GM12878 (cell line): Measurements from ENCODE around the gene CIPC.

Source experiments
- ATF7 ChIP-seq: fragments of 450-650 bp; IDR thresholded peaks from 2 replicates; pipeline ENCODE4 v1.6.1; 2016; ENCODE audit warnings: low read depth, mild to moderate bottlenecking
- ELK1 ChIP-seq: IDR thresholded peaks from 2 replicates; pipeline ENCODE4 v1.6.1; 2012; ENCODE audit warnings: low read depth, low read length, improper control_type of control experiment
- EZH2 ChIP-seq: IDR thresholded peaks from 2 replicates; pipeline ENCODE4 v1.6.1; 2012; ENCODE audit warnings: low read depth, mild to moderate bottlenecking, control low read depth, inconsistent platforms, low read length, borderline replicate concordance; ENCODE audit not compliant: control insufficient read depth
- HCFC1 ChIP-seq: fragments of 150-350 bp; IDR thresholded peaks from 2 replicates; pipeline ENCODE4 v1.6.1; 2014; ENCODE audit warnings: low read length
- POLR2A ChIP-seq: IDR thresholded peaks from 2 replicates; pipeline ENCODE4 v1.6.1; 2011; ENCODE audit warnings: low read depth, mild to moderate bottlenecking, low read length
- SP1 ChIP-seq: IDR thresholded peaks from one replicate; pipeline ENCODE4 v1.6.1; 2011; ENCODE audit warnings: low read depth, low read length
- TF ChIP-seq, protein P1 (sequence below), 3 experiments: IDR thresholded peaks in 2 of 3; conservative IDR thresholded peaks in 1 of 3; 2 replicates each; pipeline ENCODE4 v1.5.1; 2011; ENCODE audit warnings: low read depth in 3 of 3, low read length in 3 of 3, mild to moderate bottlenecking in 3 of 3, control low read depth in 2 of 3, moderate library complexity in 2 of 3, inconsistent platforms in 1 of 3, mixed read lengths in 1 of 3; ENCODE audit not compliant: control insufficient read depth in 2 of 3, insufficient read depth in 1 of 3; ENCODE audit errors: extremely low read depth in 1 of 3
- TF ChIP-seq, protein P2 (sequence below): IDR thresholded peaks from 2 replicates; pipeline ENCODE4 v1.6.1; 2012; ENCODE audit warnings: low read depth, low read length, improper control_type of control experiment

- TF ChIP-seq EZH2 = no peak
- TF ChIP-seq POLR2A = no peak
- no peak for TF ChIP-seq SP1
- TF ChIP-seq, protein P1, sequence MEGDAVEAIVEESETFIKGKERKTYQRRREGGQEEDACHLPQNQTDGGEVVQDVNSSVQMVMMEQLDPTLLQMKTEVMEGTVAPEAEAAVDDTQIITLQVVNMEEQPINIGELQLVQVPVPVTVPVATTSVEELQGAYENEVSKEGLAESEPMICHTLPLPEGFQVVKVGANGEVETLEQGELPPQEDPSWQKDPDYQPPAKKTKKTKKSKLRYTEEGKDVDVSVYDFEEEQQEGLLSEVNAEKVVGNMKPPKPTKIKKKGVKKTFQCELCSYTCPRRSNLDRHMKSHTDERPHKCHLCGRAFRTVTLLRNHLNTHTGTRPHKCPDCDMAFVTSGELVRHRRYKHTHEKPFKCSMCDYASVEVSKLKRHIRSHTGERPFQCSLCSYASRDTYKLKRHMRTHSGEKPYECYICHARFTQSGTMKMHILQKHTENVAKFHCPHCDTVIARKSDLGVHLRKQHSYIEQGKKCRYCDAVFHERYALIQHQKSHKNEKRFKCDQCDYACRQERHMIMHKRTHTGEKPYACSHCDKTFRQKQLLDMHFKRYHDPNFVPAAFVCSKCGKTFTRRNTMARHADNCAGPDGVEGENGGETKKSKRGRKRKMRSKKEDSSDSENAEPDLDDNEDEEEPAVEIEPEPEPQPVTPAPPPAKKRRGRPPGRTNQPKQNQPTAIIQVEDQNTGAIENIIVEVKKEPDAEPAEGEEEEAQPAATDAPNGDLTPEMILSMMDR (IDR thresholded peaks at IDR 0.05 in 2 of 3, conservative IDR thresholded peaks at IDR 0.05 in 1 of 3; ENCODE audit: control insufficient read depth in 2 of 3, extremely low read depth in 1 of 3, insufficient read depth in 1 of 3, low read depth in 3 of 3, low read length in 3 of 3) = no peak
- TF ChIP-seq ATF7 = no peak
- TF ChIP-seq, protein P2, sequence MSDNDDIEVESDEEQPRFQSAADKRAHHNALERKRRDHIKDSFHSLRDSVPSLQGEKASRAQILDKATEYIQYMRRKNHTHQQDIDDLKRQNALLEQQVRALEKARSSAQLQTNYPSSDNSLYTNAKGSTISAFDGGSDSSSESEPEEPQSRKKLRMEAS = no peak
- TF ChIP-seq ELK1 = no peak
- no peak for TF ChIP-seq HCFC1
Measured at GRCh38 chr14:77099425-77100167, 1.5 kb downstream of the CIPC start.
